Neural crest cell (in vitro differentiated cells): Measurements from ENCODE around the gene CDON. TPM values are rescaled to one million over a fixed set of nuclear protein-coding genes. Genes with fewer than 3 reads are reported as not detected.

Experiments
- DNase-seq: peaks from one replicate; pipeline ENCODE4 v3.0.0; 2021; ENCODE audit warnings: low read depth, mixed read lengths, low spot score
- H3K27ac Mint-ChIP-seq: one replicate; pipeline ENCODE4 v1.8.0; 2021; ENCODE audit warnings: mild to moderate bottlenecking, mixed read lengths; ENCODE audit not compliant: unreplicated experiment
- H3K27me3 Mint-ChIP-seq: 2 replicates; pipeline ENCODE4 v1.8.0; 2021; ENCODE audit warnings: low read depth, mild to moderate bottlenecking, mixed read lengths
- H3K36me3 Mint-ChIP-seq: 2 replicates; pipeline ENCODE4 v1.8.0; 2021; ENCODE audit warnings: low read depth, mild to moderate bottlenecking, mixed read lengths
- H3K4me1 Mint-ChIP-seq: 2 replicates; pipeline ENCODE4 v1.8.0; 2021; ENCODE audit warnings: mixed read lengths
- H3K4me3 Mint-ChIP-seq: one replicate; pipeline ENCODE4 v1.8.0; 2021; ENCODE audit warnings: mild to moderate bottlenecking, mixed read lengths
- H3K9me3 Mint-ChIP-seq: 2 replicates; pipeline ENCODE4 v1.8.0; 2021; ENCODE audit warnings: mixed read lengths
- total RNA-seq: library from RNA; stranded (reverse); gene quantifications from 2 replicates; pipeline ENCODE4 v1.2.1, GENCODE V29; 2021
- TF ChIP-seq, protein P1 (sequence below): fragments of 200-600 bp; sonication (generic); conservative IDR thresholded peaks from 2 replicates; pipeline ENCODE4 v1.5.0; 2021; ENCODE audit warnings: antibody characterized with exemption, mild to moderate bottlenecking

CDON gene
- total RNA-seq, 1 donor from 2014 or later, result 22.1 TPM

DNA sequence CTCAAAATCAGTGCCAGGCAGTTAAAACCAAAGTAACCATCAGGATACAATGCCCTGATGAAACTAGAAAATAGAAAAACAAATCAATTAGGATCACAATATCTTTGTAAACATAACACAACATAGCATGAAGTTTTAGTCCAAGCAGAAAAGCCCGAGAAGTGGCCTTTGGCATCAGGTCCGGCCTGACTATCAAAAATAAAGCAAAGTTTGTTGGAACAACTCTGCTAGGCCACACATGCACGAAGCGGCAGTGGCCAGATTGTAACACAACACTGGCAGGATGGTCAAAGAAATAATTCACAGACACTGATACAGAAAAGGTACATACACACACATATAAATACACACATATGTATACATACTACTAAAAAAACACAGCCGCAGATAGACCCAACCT lies 26.9 kb downstream of the CDON start:
- Mint-ChIP-seq H3K9me3 (no peaks in the 10 kb centered on the region), H3K36me3 (no peaks in the 10 kb centered on the region)

DNA sequence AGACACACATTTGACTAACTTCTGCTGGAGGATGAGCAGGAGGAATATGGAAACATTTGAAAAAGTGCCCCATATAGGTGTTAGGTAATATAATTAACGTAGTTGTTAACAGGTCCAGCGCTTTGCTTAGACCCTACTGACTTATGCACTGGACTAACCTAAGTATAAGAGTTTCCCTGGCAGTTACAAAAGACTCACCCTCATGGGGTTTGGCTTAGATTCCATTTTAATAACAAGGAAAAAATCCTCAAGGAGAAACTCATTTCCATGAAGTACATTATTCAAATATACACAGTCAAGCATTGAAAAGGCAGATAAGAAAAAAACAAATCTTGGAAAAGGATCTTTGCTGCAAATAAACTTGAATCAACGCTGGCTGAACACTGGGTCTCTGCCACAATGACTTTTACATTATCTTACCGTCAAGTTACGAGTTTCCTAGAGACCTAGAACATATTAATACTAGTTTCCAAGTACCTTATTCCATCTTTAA lies 27.7 kb downstream of the CDON start:
- Mint-ChIP-seq H3K27me3 (no peaks in the 10 kb centered on the region), H3K4me1 (peaks cover 38% of the 10 kb centered on the region), H3K4me3 (no peak overlapping the region), H3K36me3 (no peaks in the 10 kb centered on the region), H3K27ac (no peak overlapping the region), H3K9me3 (no peaks in the 10 kb centered on the region)
- TF ChIP-seq, protein P1, sequence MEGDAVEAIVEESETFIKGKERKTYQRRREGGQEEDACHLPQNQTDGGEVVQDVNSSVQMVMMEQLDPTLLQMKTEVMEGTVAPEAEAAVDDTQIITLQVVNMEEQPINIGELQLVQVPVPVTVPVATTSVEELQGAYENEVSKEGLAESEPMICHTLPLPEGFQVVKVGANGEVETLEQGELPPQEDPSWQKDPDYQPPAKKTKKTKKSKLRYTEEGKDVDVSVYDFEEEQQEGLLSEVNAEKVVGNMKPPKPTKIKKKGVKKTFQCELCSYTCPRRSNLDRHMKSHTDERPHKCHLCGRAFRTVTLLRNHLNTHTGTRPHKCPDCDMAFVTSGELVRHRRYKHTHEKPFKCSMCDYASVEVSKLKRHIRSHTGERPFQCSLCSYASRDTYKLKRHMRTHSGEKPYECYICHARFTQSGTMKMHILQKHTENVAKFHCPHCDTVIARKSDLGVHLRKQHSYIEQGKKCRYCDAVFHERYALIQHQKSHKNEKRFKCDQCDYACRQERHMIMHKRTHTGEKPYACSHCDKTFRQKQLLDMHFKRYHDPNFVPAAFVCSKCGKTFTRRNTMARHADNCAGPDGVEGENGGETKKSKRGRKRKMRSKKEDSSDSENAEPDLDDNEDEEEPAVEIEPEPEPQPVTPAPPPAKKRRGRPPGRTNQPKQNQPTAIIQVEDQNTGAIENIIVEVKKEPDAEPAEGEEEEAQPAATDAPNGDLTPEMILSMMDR, result no peak
- no peak for DNase-seq

More for the DNA sequence above, 26.9 kb downstream of the CDON start:
- H3K27ac Mint-ChIP-seq, result no peak overlapping the region
- TF ChIP-seq, protein P1, result no peak
- H3K4me3 Mint-ChIP-seq, result no peak overlapping the region
- DNase-seq, result no peak
- peaks cover 38% of the 10 kb centered on the region for H3K4me1 Mint-ChIP-seq
- no peaks in the 10 kb centered on the region for H3K27me3 Mint-ChIP-seq

GRCh38 chr11:126034039-126034932 lies 28.4 kb downstream of the CDON start:
- no peaks in the 10 kb centered on the region for H3K36me3 Mint-ChIP-seq
- TF ChIP-seq, protein P1, result no peak
- H3K27ac Mint-ChIP-seq, result peak overlapping the region; percentile 4
- H3K4me1 Mint-ChIP-seq, result peaks cover 38% of the 10 kb centered on the region
- H3K27me3 Mint-ChIP-seq, result no peaks in the 10 kb centered on the region
- H3K9me3 Mint-ChIP-seq, result no peaks in the 10 kb centered on the region
- H3K4me3 Mint-ChIP-seq, result peak overlapping the region; percentile 16
- DNase-seq, result peak; percentile 6

DNA sequence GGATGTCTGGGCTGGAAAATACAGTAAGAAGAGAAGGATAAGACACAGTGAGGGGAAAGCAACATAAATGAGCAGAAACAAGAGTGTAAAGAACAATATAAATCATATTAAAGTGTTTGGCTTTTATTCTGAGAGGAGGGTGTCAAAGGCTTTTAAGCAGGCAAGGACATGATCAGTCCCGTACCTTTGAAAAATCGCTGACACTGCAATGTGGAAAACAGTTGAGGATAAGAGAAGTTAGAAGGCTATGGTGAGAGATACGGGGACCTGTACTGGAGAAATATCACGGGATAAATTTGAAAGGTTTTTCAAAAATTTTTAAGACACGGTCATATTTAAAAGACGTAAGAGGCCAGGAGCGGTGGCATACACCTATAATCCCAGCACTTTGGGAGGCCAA lies 30.3 kb downstream of the CDON start:
- peaks cover 38% of the 10 kb centered on the region for H3K4me1 Mint-ChIP-seq
- H3K36me3 Mint-ChIP-seq, result no peaks in the 10 kb centered on the region
- TF ChIP-seq, protein P1, result no peak
- H3K4me3 Mint-ChIP-seq, result no peak overlapping the region
- H3K9me3 Mint-ChIP-seq, result no peaks in the 10 kb centered on the region
- no peaks in the 10 kb centered on the region for H3K27me3 Mint-ChIP-seq
- H3K27ac Mint-ChIP-seq, result no peak overlapping the region
- DNase-seq, result no peak

GRCh38 chr11:126029805-126030204 lies 32.9 kb downstream of the CDON start:
- H3K4me3 Mint-ChIP-seq, result no peak overlapping the region
- H3K36me3 Mint-ChIP-seq, result no peaks in the 10 kb centered on the region
- DNase-seq, result no peak
- peaks cover 26% of the 10 kb centered on the region for H3K4me1 Mint-ChIP-seq
- H3K27me3 Mint-ChIP-seq, result no peaks in the 10 kb centered on the region
- TF ChIP-seq, protein P1, result no peak
- H3K9me3 Mint-ChIP-seq, result no peaks in the 10 kb centered on the region
- H3K27ac Mint-ChIP-seq, result no peak overlapping the region
